ENCODE measurements around the gene SIGLEC14.

SIGLEC14 gene

DNA sequence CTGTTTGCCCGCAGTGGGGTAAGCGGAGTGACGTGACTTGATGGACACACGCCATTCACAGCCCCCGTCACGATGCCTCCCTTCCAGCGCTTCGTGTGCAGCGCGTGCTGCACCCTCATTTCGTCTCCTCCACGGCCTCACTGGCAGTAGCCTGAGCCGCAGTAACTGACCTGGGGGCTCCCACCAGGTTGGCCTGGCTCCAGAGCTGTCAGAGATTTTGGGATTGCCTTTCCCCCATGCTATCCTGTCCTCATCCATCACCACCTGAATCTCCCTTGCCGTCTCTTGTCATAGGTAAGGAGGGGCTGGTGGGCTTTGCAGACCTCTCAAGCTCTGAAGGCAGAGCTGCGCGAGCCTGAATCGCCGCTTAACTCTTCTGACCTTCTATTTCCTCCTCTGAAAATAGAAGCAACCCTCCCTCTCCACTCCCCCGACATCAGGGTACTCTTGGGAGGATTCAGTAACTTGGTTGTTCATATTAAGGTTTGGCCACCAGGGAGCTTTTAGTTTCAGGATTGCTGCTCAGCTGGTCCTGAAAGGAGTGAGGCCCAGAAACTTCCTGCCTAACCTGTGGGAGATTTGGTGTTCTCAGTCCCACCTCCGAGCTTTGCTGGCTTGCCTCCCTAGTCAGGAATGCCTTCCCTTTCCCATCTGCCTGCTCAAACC is 44.3 kb downstream of the SIGLEC14 start:
- H3K4me3 ChIP-seq (IDR thresholded peaks at IDR 0.05; ENCODE audit: insufficient read depth, low read depth, low read length), result no peak overlapping the region
- H3K4me2 ChIP-seq, result no peak overlapping the region
- no peak overlapping the region for H3K9ac ChIP-seq

DNA sequence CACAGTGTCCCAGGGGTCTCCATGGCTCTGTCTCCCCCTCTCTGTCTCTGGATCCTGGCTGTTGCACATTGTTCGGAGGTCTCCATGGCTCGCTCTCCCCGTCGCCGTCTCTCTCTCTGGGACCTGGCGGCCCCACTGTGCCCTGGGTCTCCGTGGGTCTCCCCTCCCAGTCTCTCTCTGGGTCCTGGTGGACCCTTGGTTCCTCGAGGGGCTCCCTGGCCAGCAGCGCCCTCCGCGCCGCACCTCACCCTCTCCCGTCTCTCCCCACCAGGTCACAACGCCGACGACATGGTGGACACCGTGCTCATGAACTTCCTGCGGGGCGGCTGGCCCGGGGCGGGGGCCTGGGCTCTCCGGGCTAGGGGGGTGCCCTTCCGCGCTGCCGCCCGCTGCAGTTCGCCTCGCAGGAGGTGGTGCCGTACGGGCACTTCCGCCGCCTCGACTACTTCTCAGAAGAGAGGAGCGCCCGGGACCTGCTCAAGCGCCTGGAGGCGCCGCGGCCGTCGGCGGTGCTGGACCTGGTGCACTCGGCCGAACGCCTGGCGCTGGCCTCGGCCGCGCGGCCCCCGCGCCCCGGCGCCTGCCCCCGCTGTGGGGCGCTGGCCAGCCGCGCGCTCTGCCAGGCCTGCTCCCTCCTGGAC is 45.6 kb downstream of the SIGLEC14 start:
- Histone ChIP-seq H3K9ac (no peak overlapping the region), H4K20me1 (ENCODE audit: insufficient read depth) (no peaks in the 10 kb centered on the region), H3K79me2 (ENCODE audit: insufficient read depth, low read depth) (no peaks in the 10 kb centered on the region), H3K36me3 (ENCODE audit: insufficient read depth) (no peaks in the 10 kb centered on the region), H3K4me3 (IDR thresholded peaks at IDR 0.05; ENCODE audit: insufficient read depth, low read depth, low read length) (no peak overlapping the region), H3K27ac (no peak overlapping the region), H3K4me2 (no peak overlapping the region), H3K27me3 (ENCODE audit: insufficient read depth, low read depth) (no peaks in the 10 kb centered on the region), H3K4me1 (ENCODE audit: low read depth, poor library complexity, severe bottlenecking) (no peaks in the 10 kb centered on the region), H2AFZ (ENCODE audit: low read depth) (no peak overlapping the region)
- TF ChIP-seq, protein P1, sequence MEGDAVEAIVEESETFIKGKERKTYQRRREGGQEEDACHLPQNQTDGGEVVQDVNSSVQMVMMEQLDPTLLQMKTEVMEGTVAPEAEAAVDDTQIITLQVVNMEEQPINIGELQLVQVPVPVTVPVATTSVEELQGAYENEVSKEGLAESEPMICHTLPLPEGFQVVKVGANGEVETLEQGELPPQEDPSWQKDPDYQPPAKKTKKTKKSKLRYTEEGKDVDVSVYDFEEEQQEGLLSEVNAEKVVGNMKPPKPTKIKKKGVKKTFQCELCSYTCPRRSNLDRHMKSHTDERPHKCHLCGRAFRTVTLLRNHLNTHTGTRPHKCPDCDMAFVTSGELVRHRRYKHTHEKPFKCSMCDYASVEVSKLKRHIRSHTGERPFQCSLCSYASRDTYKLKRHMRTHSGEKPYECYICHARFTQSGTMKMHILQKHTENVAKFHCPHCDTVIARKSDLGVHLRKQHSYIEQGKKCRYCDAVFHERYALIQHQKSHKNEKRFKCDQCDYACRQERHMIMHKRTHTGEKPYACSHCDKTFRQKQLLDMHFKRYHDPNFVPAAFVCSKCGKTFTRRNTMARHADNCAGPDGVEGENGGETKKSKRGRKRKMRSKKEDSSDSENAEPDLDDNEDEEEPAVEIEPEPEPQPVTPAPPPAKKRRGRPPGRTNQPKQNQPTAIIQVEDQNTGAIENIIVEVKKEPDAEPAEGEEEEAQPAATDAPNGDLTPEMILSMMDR (conservative IDR thresholded peaks at IDR 0.05; ENCODE audit: low read depth, low read length), result no peak

More for the DNA sequence above, 44.3 kb downstream of the SIGLEC14 start:
- H3K36me3 ChIP-seq (ENCODE audit: insufficient read depth), result no peaks in the 10 kb centered on the region
- no peaks in the 10 kb centered on the region for H3K27me3 ChIP-seq (ENCODE audit: insufficient read depth, low read depth)
- no peaks in the 10 kb centered on the region for H4K20me1 ChIP-seq (ENCODE audit: insufficient read depth)
- no peak overlapping the region for H3K27ac ChIP-seq
- no peaks in the 10 kb centered on the region for H3K79me2 ChIP-seq (ENCODE audit: insufficient read depth, low read depth)
- no peaks in the 10 kb centered on the region for H3K4me1 ChIP-seq (ENCODE audit: low read depth, poor library complexity, severe bottlenecking)
- TF ChIP-seq, protein P1 (conservative IDR thresholded peaks at IDR 0.05; ENCODE audit: low read depth, low read length), result no peak
- H2AFZ ChIP-seq (ENCODE audit: low read depth), result no peak overlapping the region

DNA sequence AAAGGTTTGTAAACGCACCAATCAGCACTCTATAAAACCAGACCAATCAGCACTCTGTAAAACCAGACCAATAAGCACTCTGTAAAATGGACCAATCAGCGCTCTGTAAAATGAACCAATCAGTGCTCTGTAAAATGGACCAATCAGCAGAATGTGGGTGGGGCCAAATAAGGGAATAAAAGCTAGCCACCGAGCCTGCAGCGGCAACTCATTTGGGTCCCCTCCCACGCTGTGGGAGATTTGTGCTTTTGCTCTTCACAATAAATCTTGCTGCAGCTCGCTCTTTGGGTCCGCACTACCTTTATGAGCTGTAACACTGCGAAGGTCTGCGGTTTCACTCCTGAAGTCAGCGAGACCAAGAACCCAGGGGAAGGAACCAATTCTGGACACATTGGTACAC is 47.5 kb downstream of the SIGLEC14 start:
- no peaks in the 10 kb centered on the region for H3K36me3 ChIP-seq (ENCODE audit: insufficient read depth)
- no peak overlapping the region for H3K9ac ChIP-seq
- H3K27me3 ChIP-seq (ENCODE audit: insufficient read depth, low read depth), result no peaks in the 10 kb centered on the region
- H4K20me1 ChIP-seq (ENCODE audit: insufficient read depth), result no peaks in the 10 kb centered on the region
- H3K4me2 ChIP-seq, result no peak overlapping the region
- no peak overlapping the region for H2AFZ ChIP-seq (ENCODE audit: low read depth)
- no peak overlapping the region for H3K4me3 ChIP-seq (IDR thresholded peaks at IDR 0.05; ENCODE audit: insufficient read depth, low read depth, low read length)
- H3K79me2 ChIP-seq (ENCODE audit: insufficient read depth, low read depth), result no peaks in the 10 kb centered on the region
- TF ChIP-seq, protein P1 (conservative IDR thresholded peaks at IDR 0.05; ENCODE audit: low read depth, low read length), result no peak
- no peak overlapping the region for H3K27ac ChIP-seq
- no peaks in the 10 kb centered on the region for H3K4me1 ChIP-seq (ENCODE audit: low read depth, poor library complexity, severe bottlenecking)

DNA sequence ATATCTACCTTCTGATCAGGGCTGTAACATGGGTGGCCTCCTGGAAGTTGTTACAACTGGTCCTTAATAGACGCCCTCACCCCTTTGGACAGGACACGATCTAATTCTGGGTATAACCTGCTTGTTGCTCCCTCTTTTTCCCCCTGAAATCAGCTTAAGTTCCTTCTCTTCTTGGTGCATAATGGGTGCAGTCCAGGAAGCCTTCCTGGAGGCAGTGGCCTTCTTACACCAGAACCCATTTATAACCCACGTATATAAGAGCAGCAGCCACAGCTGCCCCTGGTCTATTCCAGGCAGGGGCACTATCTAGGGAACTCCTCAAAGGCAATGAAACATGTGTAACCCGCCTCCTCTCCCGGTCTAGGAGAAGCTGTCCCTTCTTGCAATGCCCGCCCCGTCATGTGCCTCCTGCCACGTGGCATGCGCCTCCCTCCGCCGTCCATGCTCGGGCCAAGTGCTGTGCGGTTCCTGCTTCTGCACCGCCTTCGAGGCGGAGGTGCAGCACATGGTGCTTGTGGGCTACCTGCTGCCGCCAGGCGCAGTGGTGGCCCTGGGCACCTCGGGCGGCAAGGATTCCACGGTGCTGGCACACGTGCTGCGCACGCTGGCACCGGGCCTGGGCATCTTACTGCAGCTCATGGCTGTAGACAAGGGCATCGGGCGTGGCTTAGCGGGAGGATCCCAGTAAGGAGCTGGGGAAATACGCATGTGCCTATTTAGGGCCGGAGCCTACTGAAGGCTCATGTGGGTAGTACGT is 48.3 kb downstream of the SIGLEC14 start:
- Histone ChIP-seq H2AFZ (ENCODE audit: low read depth) (no peak overlapping the region), H3K4me1 (ENCODE audit: low read depth, poor library complexity, severe bottlenecking) (no peaks in the 10 kb centered on the region), H3K27me3 (ENCODE audit: insufficient read depth, low read depth) (no peaks in the 10 kb centered on the region), H4K20me1 (ENCODE audit: insufficient read depth) (no peaks in the 10 kb centered on the region), H3K9ac (no peak overlapping the region), H3K4me3 (IDR thresholded peaks at IDR 0.05; ENCODE audit: insufficient read depth, low read depth, low read length) (no peak overlapping the region), H3K79me2 (ENCODE audit: insufficient read depth, low read depth) (no peaks in the 10 kb centered on the region), H3K27ac (no peak overlapping the region), H3K36me3 (ENCODE audit: insufficient read depth) (no peaks in the 10 kb centered on the region), H3K4me2 (no peak overlapping the region)
- TF ChIP-seq, protein P1 (conservative IDR thresholded peaks at IDR 0.05; ENCODE audit: low read depth, low read length), result no peak
